SK-N-SH (cell line): ENCODE measurements around the gene RNF19B. TPM values are rescaled to one million over a fixed set of nuclear protein-coding genes. Genes with fewer than 3 reads are reported as not detected.

ENCODE experiments used
- CTCF ChIA-PET: fragments of 300-600, 350-600 bp; formaldehyde crosslinking; extraction: SDS; loops from one replicate; lab custom pipeline; 2021; lab: Yijun Ruan, JAX
- POLR2A ChIA-PET: fragments of 350-600 bp; sonication (Branson Sonifier 250); formaldehyde crosslinking; extraction: SDS; loops from one replicate; lab custom pipeline; 2020; ENCODE audit warnings: antibody characterized with exemption, inconsistent platforms; lab: Yijun Ruan, JAX
- DNase-seq: peaks from one replicate; pipeline ENCODE4 v3.0.0; 2012
- H2AFZ ChIP-seq: fragments of 200-600 bp; sonication (generic); 2 replicates; pipeline ENCODE4 v1.8.1; 2016; ENCODE audit warnings: antibody characterized with exemption, mild to moderate bottlenecking, low read depth
- H3F3A ChIP-seq: fragments of 200-600 bp; sonication (generic); replicated peaks from 2 replicates; pipeline ENCODE3; 2016; ENCODE audit warnings: antibody characterized with exemption, mild to moderate bottlenecking; ENCODE audit not compliant: insufficient read depth
- H3K27ac ChIP-seq, 2 experiments: fragments of 200-500 bp in 1 of 2; fragments of 200-600 bp in 1 of 2; sonication (Bioruptor generic) in 1 of 2; sonication (generic), shearing (Covaris generic) in 1 of 2; 2 replicates each; pipeline versions ENCODE4 v1.5.1 to v1.6.1; 2014 to 2016; ENCODE audit warnings: low read depth in 2 of 2, inconsistent platforms in 1 of 2, low read length in 1 of 2, mild to moderate bottlenecking in 1 of 2, mixed read lengths in 1 of 2
- H3K27me3 ChIP-seq: fragments of 200-600 bp; sonication (generic), shearing (Covaris generic); 2 replicates; pipeline ENCODE4 v1.6.1; 2016; ENCODE audit warnings: mixed run types; ENCODE audit not compliant: insufficient read depth
- H3K36me3 ChIP-seq, 2 experiments: fragments of 200-500 bp in 1 of 2; fragments of 200-600 bp in 1 of 2; sonication (Bioruptor generic) in 1 of 2; sonication (generic) in 1 of 2; replicated peaks in 1 of 2; 2 replicates each; pipeline versions ENCODE3 to v1.5.1; 2014 to 2016; ENCODE audit warnings: low read length in 1 of 2, mild to moderate bottlenecking in 1 of 2; ENCODE audit not compliant: insufficient read depth in 2 of 2, control insufficient read depth in 1 of 2
- H3K4me1 ChIP-seq, 2 experiments: fragments of 200-500 bp in 1 of 2; fragments of 200-600 bp in 1 of 2; sonication (Bioruptor generic) in 1 of 2; sonication (generic), shearing (Covaris generic) in 1 of 2; 2 replicates each; pipeline versions ENCODE4 v1.5.1 to v1.6.1; 2014 to 2016; ENCODE audit warnings: low read depth in 1 of 2, low read length in 1 of 2, mixed run types in 1 of 2; ENCODE audit not compliant: insufficient read depth in 2 of 2, control insufficient read depth in 1 of 2
- H3K4me2 ChIP-seq: fragments of 200-600 bp; sonication (generic), shearing (Covaris generic); 2 replicates; pipeline ENCODE4 v1.6.1; 2017; ENCODE audit warnings: mixed run types
- H3K4me3 ChIP-seq, 2 experiments: fragments of 200-500 bp in 1 of 2; fragments of 200-600 bp in 1 of 2; sonication (Bioruptor generic) in 1 of 2; sonication (generic), shearing (Covaris generic) in 1 of 2; 2 replicates each; pipeline versions ENCODE4 v1.5.1 to v1.8.1; 2014 to 2016; ENCODE audit warnings: low read depth in 2 of 2, inconsistent platforms in 1 of 2, low read length in 1 of 2, mild to moderate bottlenecking in 1 of 2, mixed read lengths in 1 of 2, moderate library complexity in 1 of 2
- H3K79me2 ChIP-seq: fragments of 200-600 bp; sonication (generic); 2 replicates; pipeline ENCODE4 v1.8.1; 2017; ENCODE audit warnings: mild to moderate bottlenecking; ENCODE audit not compliant: insufficient read depth
- H3K9ac ChIP-seq: fragments of 200-600 bp; sonication (generic); 2 replicates; pipeline ENCODE4 v1.6.1; 2017; ENCODE audit warnings: mixed run types
- H3K9me2 ChIP-seq: fragments of 200-600 bp; sonication (generic); 2 replicates; pipeline ENCODE4 v1.6.1; 2017; ENCODE audit warnings: mixed run types
- H3K9me3 ChIP-seq: fragments of 200-600 bp; sonication (generic); 2 replicates; pipeline ENCODE4 v1.6.1; 2017; ENCODE audit warnings: mixed run types, mild to moderate bottlenecking, moderate library complexity
- H4K20me1 ChIP-seq: fragments of 200-600 bp; sonication (generic); 2 replicates; pipeline ENCODE4 v1.6.1; 2017; ENCODE audit warnings: mild to moderate bottlenecking, mixed run types; ENCODE audit not compliant: insufficient read depth
- CTCF ChIP-seq: fragments of 200-600 bp; sonication (generic); IDR thresholded peaks from 2 replicates; pipeline ENCODE4 v1.6.1; 2017; ENCODE audit warnings: antibody characterized with exemption, mild to moderate bottlenecking, moderate library complexity
- ELF1 ChIP-seq: IDR thresholded peaks from 2 replicates; pipeline ENCODE4 v1.4.0; 2012
- EP300 ChIP-seq, 2 experiments: IDR thresholded peaks; 2 replicates each; pipeline versions ENCODE4 v1.4.0 to v1.6.1; 2012; ENCODE audit warnings: borderline replicate concordance in 1 of 2, low read depth in 1 of 2, low read length in 1 of 2
- EZH2phosphoT487 ChIP-seq: fragments of 200-600 bp; sonication (generic); IDR thresholded peaks from 2 replicates; pipeline ENCODE4 v1.6.1; 2017; ENCODE audit warnings: low read depth, mixed run types, mild to moderate bottlenecking, antibody characterized with exemption, moderate library complexity, borderline replicate concordance
- FOSL2 ChIP-seq: IDR thresholded peaks from 2 replicates; pipeline ENCODE4 v1.4.0; 2012; ENCODE audit warnings: low read depth, mild to moderate bottlenecking, moderate library complexity, borderline replicate concordance
- FOXJ3 ChIP-seq: sonication (generic); formaldehyde crosslinking; IDR thresholded peaks from 2 replicates; pipeline ENCODE4 v1.5.1; 2020; ENCODE audit warnings: mild to moderate bottlenecking, missing genetic modification reagents
- FOXM1 ChIP-seq: IDR thresholded peaks from 2 replicates; pipeline ENCODE4 v1.4.0; 2012; ENCODE audit warnings: low read depth, mild to moderate bottlenecking
- IRF3 ChIP-seq: fragments of 150-350 bp; IDR thresholded peaks from 2 replicates; pipeline ENCODE4 v1.6.1; 2016; ENCODE audit warnings: mild to moderate bottlenecking, low read depth, low read length
- JUND ChIP-seq: IDR thresholded peaks from 2 replicates; pipeline ENCODE4 v1.4.0; 2012
- MAX ChIP-seq: IDR thresholded peaks from 2 replicates; pipeline ENCODE4 v1.4.0; 2012; ENCODE audit warnings: low read depth
- MEF2A ChIP-seq: IDR thresholded peaks from 2 replicates; pipeline ENCODE4 v1.4.0; 2012; ENCODE audit warnings: low read depth, borderline replicate concordance
- MXI1 ChIP-seq: IDR thresholded peaks from 2 replicates; pipeline ENCODE4 v1.6.1; 2012; ENCODE audit warnings: mild to moderate bottlenecking, low read depth, low read length, improper control_type of control experiment
- NFIC ChIP-seq: IDR thresholded peaks from 2 replicates; pipeline ENCODE4 v1.4.0; 2012; ENCODE audit warnings: borderline replicate concordance
- NRF1 ChIP-seq: IDR thresholded peaks from 2 replicates; pipeline ENCODE4 v1.6.1; 2012; ENCODE audit warnings: low read depth, mild to moderate bottlenecking, low read length
- PBX3 ChIP-seq: IDR thresholded peaks from 2 replicates; pipeline ENCODE4; 2012
- RXRA ChIP-seq: IDR thresholded peaks from 2 replicates; pipeline ENCODE4 v1.4.0; 2012; ENCODE audit warnings: low read depth, mild to moderate bottlenecking, borderline replicate concordance
- SIN3A ChIP-seq: IDR thresholded peaks from 2 replicates; pipeline ENCODE4 v1.6.1; 2012; ENCODE audit warnings: low read depth, mild to moderate bottlenecking, low read length, moderate library complexity, borderline replicate concordance
- SMC3 ChIP-seq: IDR thresholded peaks from 2 replicates; pipeline ENCODE4 v1.6.1; 2012; ENCODE audit warnings: low read depth, low read length, improper control_type of control experiment
- TCF12 ChIP-seq: IDR thresholded peaks from 2 replicates; pipeline ENCODE4 v1.4.0; 2012
- WGBS: methylation state at CpG from one replicate; pipeline ENCODE4 v1.1.6; 2017; ENCODE audit warnings: low lambda C conversion rate; 5-methylcytosine and 5-hydroxymethylcytosine counted together
- polyA plus RNA-seq, 3 experiments: library from polyadenylated mRNA; depleted of rRNA; stranded (reverse); fragments of >200 nt; gene quantifications; 2 replicates each; pipeline ENCODE4 v1.2.3, GENCODE V29; 2012

RNF19B gene
- polyA plus RNA-seq, 1 of the 3 experiments (the other 2 are of a cell fraction), result 20.1 TPM

GRCh38 chr1:32891630-32892029, 73.0 kb downstream of the RNF19B start:
- Histone ChIP-seq H3K27ac (no peak overlapping the region), H3K4me1 (peaks cover 0 to 8% of the 10 kb centered on the region in 2 experiments; a peak in 2 of 4 replicates), H3K4me2 (no peak overlapping the region), H3K79me2 (no peaks in the 10 kb centered on the region), H3K9me2 (no peaks in the 10 kb centered on the region), H3K36me3 (no peaks in the 10 kb centered on the region), H3K4me3 (no peak overlapping the region), H3K27me3 (peaks cover 5% of the 10 kb centered on the region; the same call in 1 of the 2 replicates), H3F3A (peaks cover 4% of the 10 kb centered on the region), H4K20me1 (0 out of 2 replicates have a peak, but pooled peaks cover 4% of the 10 kb centered on the region), H3K9me3 (no peaks in the 10 kb centered on the region), H2AFZ (no peak overlapping the region), H3K9ac (no peak overlapping the region)
- WGBS, result 89% methylated on average over 3 of the region's 3 CpGs
- CTCF ChIA-PET, result interaction anchor here (0.9 to 9.0 kb wide), 12 partner anchors 10 to 195 kb away, joined by 3 to 46 read pairs (median 7); partner anchors contain the start of gene FNDC5
- TF ChIP-seq FOSL2 (no peak), NFIC (no peak), EZH2phosphoT487 (no peak), JUND (no peak), MAX (no peak), IRF3 (no peak), MEF2A (no peak), NRF1 (no peak), TCF12 (no peak), PBX3 (no peak), RXRA (no peak), FOXJ3 (CRISPR knock-in tag) (no peak), MXI1 (no peak), EP300 (IDR thresholded peaks at IDR 0.05; ENCODE audit: borderline replicate concordance in 1 of 2, low read depth in 1 of 2, low read length in 1 of 2) (no peak), FOXM1 (no peak), ELF1 (no peak), CTCF (no peak), SMC3 (no peak), SIN3A (no peak)
- POLR2A ChIA-PET, result no interaction called here
- DNase-seq, result no peak
